HG03558 (cell line): ENCODE data around the gene GDPD5.

Source experiments
- ATAC-seq: cut with Tn5 transposase; IDR thresholded peaks from one replicate; pipeline ENCODE4 v1.9.1; 2021; ENCODE audit warnings: moderate number of reproducible peaks; ENCODE audit not compliant: unreplicated experiment; ENCODE audit errors: extremely low read depth

The GDPD5 gene

GRCh38 chr11:75434051-75434450 is 91.7 kb downstream of the GDPD5 start:
- no peak for ATAC-seq

GRCh38 chr11:75433443-75433842 is 92.3 kb downstream of the GDPD5 start:
- ATAC-seq: no peak

- no peak for ATAC-seq
Measured at GRCh38 chr11:75432911-75433321, 92.8 kb downstream of the GDPD5 start, which contains the start of gene KLHL35. Gene KLHL35, minus strand, starts transcription at chr11:75433203. Its CDS starts 2,574 bp downstream, at chr11:75430629.

GRCh38 chr11:75431533-75432525 is 93.9 kb downstream of the GDPD5 start:
- ATAC-seq: no peak

- no peak for ATAC-seq
Measured at GRCh38 chr11:75430714-75431532, 94.8 kb downstream of the GDPD5 start.

- ATAC-seq: no peak
Measured at GRCh38 chr11:75429902-75430713, 95.6 kb downstream of the GDPD5 start.

GRCh38 chr11:75429641-75429901 is 96.2 kb downstream of the GDPD5 start:
- ATAC-seq: no peak

- ATAC-seq: no peak
Measured at GRCh38 chr11:75428989-75429640, 96.6 kb downstream of the GDPD5 start.

- ATAC-seq: peak; percentile 48
Measured at GRCh38 chr11:75428281-75428724, 97.4 kb downstream of the GDPD5 start.

- ATAC-seq: no peak
Measured at GRCh38 chr11:75427181-75427580, 98.6 kb downstream of the GDPD5 start.

- no peak for ATAC-seq
Measured at GRCh38 chr11:75426720-75427086, 99.0 kb downstream of the GDPD5 start.

GRCh38 chr11:75425422-75425821 is 100.3 kb downstream of the GDPD5 start:
- ATAC-seq: no peak

GRCh38 chr11:75424396-75424795 is 101.3 kb downstream of the GDPD5 start:
- no peak for ATAC-seq

GRCh38 chr11:75423721-75424120 is 102.0 kb downstream of the GDPD5 start:
- ATAC-seq: no peak

- no peak for ATAC-seq
Measured at GRCh38 chr11:75422248-75423231, 103.2 kb downstream of the GDPD5 start.

GRCh38 chr11:75421902-75422247 is 103.9 kb downstream of the GDPD5 start:
- ATAC-seq: no peak

- no peak for ATAC-seq
Measured at GRCh38 chr11:75421035-75421602, 104.6 kb downstream of the GDPD5 start.

- ATAC-seq: no peak
Measured at GRCh38 chr11:75420224-75421034, 105.3 kb downstream of the GDPD5 start.
